GM21367 (cell line): Measurements from ENCODE around the gene MYMK.
"Not testable (repeated sequence)": the region's sequence is repeated elsewhere in the genome, so short reads cannot be mapped to it uniquely, and the experiment has no call there.

Experiments
- ATAC-seq: cut with Tn5 transposase; IDR thresholded peaks from one replicate; pipeline ENCODE4 v1.9.1; 2021; ENCODE audit not compliant: unreplicated experiment

Gene MYMK, protein sequence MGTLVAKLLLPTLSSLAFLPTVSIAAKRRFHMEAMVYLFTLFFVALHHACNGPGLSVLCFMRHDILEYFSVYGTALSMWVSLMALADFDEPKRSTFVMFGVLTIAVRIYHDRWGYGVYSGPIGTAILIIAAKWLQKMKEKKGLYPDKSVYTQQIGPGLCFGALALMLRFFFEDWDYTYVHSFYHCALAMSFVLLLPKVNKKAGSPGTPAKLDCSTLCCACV

GRCh38 chr9:133524679-133525228, at the start of gene MYMK:
Gene MYMK (minus strand): TSS chr9:133524959. CDS start chr9:133524844, 115 bp downstream.
- no peak for ATAC-seq

DNA sequence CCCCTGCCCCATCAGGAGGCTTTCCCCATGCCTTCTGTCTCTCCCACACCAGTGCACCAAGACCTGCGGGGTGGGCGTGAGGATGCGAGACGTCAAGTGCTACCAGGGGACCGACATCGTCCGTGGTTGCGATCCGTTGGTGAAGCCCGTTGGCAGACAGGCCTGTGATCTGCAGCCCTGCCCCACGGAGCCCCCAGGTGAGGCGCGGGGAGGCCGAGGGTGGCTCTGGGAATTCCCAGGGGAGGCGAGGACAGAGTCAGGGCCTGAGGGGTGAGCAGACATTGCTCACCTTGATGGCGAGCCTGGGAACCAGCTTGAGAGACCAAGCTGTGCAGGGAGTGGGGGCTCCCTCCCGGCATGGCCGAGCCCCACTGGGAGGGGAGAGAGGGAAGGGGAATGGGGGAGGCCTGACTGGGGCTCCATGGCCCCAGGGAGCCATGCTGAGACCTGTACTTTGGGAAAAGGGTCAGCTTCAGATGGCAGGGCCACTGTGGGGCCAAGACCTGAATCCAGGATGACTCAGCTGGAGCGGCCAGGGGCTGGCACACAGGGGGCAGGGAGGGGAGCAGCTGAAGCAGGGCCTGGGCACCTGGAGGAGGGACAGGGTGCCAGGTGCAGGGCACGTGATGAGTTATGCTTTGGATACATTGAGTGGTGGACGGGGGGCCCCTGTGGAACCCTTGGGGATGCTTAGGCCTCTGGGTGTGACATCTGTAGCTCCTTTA, 49.2 kb upstream of the MYMK start:
- no peak for ATAC-seq

- no peak for ATAC-seq
Observed at GRCh38 chr9:133572821-133573361, 48.1 kb upstream of the MYMK start.

GRCh38 chr9:133571896-133572595, 47.3 kb upstream of the MYMK start:
- ATAC-seq, result no peak

DNA sequence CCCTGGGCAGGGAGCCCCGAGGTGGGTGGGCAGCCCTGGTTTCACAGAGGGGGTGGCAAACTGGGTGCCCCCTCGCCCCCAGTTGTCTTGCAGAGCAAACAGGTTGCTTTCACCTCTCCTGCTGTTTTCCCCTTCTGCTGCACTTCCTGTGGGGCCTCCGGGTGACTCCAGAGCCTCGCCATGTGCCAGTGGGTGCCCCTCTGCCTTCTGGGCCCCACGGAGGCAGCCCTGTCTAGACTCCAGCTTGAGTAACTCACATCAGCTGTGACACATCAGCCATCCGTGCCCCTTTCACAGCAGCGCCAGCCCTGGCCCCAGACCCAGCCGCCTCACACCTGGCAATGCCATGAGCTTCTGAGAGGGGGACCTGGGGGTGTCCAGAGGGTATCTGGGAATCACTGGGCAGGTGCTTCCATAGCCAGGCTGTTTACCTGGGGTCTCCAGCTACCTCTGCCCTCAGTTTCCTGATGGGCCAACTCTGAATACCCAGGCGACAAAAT, 46.7 kb upstream of the MYMK start:
- no peak for ATAC-seq

- ATAC-seq, result no peak
Observed at GRCh38 chr9:133570691-133571080, 45.9 kb upstream of the MYMK start.

DNA sequence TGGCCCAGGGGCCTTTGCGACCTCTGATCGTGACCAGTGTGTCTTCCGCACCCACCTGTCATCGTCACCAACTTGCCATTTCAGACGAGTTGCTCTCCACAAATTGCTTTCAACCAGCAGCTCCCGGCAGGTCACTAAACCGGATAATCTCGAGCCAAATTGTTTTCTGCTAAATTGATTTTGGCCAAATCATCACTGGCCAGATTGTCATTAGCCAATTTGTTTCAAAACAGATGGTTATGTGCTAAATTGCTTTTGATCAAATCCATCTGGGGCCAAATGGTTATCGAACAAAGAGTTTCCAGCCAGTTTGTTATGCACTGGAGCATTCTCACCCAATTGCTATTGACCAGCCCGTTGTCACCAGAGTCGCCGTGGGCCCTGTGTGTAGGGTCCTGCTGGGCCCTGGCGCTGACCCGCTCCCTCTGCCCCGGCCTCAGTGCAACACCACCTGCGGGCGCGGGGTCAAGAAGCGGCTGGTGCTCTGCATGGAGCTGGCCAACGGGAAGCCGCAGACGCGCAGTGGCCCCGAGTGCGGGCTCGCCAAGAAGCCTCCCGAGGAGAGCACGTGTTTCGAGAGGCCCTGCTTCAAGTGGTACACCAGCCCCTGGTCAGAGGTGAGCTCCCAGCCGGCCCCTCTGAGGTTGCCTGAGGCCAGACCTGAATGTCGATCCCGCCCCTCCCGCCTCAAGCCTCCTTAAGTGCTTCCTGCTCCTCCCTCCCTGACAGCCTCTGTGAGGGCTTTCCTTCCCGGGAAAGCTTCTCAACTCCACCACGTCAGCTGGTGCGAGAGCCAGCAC, 45.3 kb upstream of the MYMK start:
- ATAC-seq, result no peak

DNA sequence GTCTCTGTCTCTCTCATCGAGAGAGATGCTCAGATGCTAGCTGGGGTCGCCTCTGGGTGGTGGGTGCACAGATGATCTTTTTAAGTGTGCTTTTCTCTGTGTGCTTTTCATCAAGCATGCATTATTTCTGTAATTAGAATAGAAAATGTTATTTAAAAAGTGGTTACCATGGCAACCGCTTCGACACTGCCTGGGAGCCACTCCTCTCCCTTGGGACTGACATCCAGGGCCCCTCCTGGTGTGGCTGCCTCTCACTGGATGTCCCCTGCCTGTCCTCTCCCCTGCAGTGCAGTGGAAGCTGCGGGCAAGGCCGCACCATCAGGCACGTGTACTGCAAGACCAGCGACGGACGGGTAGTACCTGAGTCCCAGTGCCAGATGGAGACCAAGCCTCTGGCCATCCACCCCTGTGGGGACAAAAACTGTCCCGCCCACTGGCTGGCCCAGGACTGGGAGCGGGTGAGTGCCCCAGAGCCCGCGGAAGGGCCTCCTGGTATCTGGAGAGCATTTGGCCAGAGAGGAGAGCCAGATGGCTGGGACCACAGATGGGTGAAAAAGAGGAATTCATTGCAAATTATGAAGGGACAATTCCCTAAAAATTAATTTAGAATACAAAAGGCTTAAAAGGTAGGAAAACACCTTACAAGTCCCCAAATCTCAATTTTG, 44.5 kb upstream of the MYMK start:
- ATAC-seq, result no peak

- no peak for ATAC-seq
Observed at GRCh38 chr9:133568186-133568585, 43.4 kb upstream of the MYMK start.

- ATAC-seq, result no peak
Observed at GRCh38 chr9:133566817-133567216, 42.1 kb upstream of the MYMK start.

GRCh38 chr9:133566382-133566781, 41.6 kb upstream of the MYMK start:
- ATAC-seq, result no peak

DNA sequence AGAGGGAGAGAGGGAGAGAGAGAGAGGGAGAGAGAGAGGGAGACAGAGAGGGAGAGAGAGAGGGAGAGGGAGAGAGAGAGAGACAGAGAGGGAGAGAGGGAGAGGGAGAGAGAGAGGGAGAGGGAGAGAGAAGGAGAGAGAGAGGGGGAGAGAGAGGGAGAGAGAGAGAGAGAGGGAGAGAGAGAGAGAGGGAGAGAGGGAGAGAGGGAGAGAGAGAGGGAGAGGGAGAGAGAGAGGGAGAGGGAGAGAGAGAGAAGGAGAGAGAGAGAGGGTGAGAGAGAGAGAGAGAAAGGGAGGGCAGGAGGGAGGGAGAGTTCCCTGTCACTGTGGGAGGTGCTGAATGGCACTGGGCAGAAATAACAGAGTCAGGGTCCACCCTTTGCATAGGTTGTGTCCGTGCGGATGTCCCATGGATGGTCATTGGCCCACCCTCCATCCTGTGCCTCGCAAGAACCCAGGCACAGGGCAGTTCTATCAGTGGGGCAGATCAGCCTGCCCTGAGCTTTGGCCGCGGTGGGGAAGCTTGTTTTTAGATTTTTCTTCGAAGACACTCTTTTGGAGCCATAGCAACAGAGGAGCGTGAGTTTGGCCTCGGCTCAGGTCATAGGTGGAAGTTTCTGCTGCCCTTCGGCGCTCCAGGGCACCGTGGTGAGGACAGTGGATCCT, 39.8 kb upstream of the MYMK start:
- no peak for ATAC-seq

GRCh38 chr9:133563814-133564213, 39.1 kb upstream of the MYMK start:
- not testable (repeated sequence) for ATAC-seq

GRCh38 chr9:133563291-133563796, 38.6 kb upstream of the MYMK start:
- no peak for ATAC-seq

GRCh38 chr9:133562611-133563290, 38.0 kb upstream of the MYMK start:
- no peak for ATAC-seq

- ATAC-seq, result no peak
Observed at GRCh38 chr9:133561976-133562554, 37.3 kb upstream of the MYMK start.

GRCh38 chr9:133560944-133561343, 36.2 kb upstream of the MYMK start:
- ATAC-seq, result no peak

DNA sequence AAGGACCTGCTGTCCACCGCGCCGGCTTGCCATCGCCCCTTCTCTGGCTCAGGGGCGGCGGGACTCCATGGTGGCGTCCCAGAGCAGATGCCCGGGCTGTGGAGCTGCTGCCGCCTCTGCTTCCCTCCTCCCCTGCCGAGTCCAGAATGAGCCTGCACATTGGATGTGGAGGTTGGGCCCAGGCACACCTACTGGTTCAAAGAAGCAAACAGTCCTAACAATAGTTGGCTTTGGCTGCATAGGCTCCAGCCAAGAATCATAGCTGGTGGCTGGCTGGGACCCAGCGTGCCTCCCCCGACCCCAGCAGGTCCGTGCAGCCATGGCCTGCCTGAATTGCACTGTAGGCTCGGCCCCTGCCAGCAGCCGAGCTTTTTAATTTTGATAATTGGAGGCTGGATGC, 35.6 kb upstream of the MYMK start:
- ATAC-seq, result no peak
